ENCODE data around the gene OR9G4. TPM values are rescaled to one million over a fixed set of nuclear protein-coding genes. Genes with fewer than 3 reads are reported as not detected.

Gene OR9G4
- total RNA-seq: not detected in 2 replicates

DNA sequence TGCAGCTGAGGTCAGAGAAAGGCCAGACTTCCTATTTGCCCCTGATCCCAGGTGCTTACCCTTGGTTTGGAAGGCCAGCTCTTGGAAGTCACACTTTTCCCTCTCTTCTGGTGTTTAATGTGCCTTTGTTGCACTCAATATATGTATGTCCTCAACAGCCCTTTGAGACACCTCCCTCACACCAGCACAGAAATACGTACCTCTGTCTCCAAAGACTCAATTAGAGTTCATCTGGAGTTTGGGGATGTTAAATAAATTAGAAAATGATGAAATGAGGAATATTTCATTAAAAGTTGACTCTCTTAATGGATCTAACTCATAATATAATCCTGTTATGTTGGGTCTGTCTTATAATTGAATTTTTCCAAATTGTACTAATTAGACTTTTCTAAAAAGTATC lies at the start of gene OR9G4:
TSS of gene OR9G4 (minus strand) at position 101 of the 400 bp plus-strand sequence. CDS start 4,931 bp downstream, outside the sequence.

DNA sequence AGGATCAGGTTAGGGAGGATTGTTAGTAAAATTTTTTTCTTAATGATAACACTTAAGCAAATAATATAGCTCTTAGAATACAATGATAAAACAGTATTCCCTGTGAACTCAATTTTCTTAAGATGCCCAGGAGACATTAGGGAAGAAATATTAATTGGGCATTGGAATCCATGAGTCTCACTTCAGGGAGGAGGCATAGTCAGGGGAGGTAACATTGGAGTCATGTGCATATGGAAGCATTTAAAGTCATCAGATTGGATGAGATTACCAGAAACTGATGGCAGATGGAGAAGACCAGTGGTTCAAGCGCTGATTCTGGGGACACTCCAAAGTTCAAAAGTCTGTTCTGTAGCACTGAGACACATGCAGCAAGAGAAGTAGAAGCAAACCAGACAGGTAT lies 49.7 kb downstream of the OR9G4 start, which contains the start of gene OR9G1:
TSS of gene OR9G1 (plus strand) at position 301 of the 400 bp plus-strand sequence. CDS start 1,293 bp downstream, outside the sequence.

Other genes with a start within 250 kb of the OR9G4 start
- gene OR5M11, start 205.4 kb downstream of the OR9G4 start, total RNA-seq: not detected in 2 replicates
- not detected in 2 replicates for gene OR5M10, start 171.0 kb downstream of the OR9G4 start, total RNA-seq
- gene OR5M1, start 133.8 kb downstream of the OR9G4 start, total RNA-seq: not detected in 2 replicates
- gene OR5AP2, start 106.3 kb downstream of the OR9G4 start, total RNA-seq: not detected in 2 replicates
- not detected in 2 replicates for gene OR5AR1, start 85.0 kb downstream of the OR9G4 start, total RNA-seq
- not detected in 2 replicates for gene OR9G1, start 49.6 kb downstream of the OR9G4 start, total RNA-seq
- gene OR5AK2, start 240.2 kb upstream of the OR9G4 start, total RNA-seq: not detected in 2 replicates

Measured in smooth muscle cell of the pulmonary artery (primary cell).